HL-60/S4 treated with phorbol 12-myristate 13-acetate at 8.2 ng/mL for 4 days and 3 days (cell line): Measurements from ENCODE around the gene TUBB6.

Experiments
- in situ Hi-C: fragments of 300-500 bp; cut with MboI; formaldehyde crosslinking; loops from 2 replicates; pipeline ENCODE4 v1.15.0; 2022; ENCODE audit warnings: low sequenced_read_pairs

Gene TUBB6

DNA sequence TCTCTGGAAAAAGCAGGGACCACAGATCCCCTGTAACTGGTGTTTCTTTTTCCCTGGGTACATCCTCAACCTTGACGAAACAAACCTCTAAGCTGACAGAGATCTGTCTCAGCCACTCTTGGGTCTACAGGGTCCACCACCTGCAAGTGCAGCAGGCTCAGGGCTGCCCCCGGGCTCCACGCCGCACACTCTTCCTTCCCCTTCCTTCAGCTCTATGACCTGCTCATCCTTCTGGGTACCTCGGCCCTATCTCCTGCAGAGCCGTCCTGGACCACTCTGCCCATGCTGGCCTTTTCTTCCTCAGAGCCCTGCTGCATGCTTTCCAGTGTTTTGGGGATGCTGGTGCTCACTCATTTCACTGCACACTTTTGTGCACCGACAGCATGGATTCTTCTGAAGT lies 27.5 kb downstream of the TUBB6 start:
- in situ Hi-C loops: no loop called here

DNA sequence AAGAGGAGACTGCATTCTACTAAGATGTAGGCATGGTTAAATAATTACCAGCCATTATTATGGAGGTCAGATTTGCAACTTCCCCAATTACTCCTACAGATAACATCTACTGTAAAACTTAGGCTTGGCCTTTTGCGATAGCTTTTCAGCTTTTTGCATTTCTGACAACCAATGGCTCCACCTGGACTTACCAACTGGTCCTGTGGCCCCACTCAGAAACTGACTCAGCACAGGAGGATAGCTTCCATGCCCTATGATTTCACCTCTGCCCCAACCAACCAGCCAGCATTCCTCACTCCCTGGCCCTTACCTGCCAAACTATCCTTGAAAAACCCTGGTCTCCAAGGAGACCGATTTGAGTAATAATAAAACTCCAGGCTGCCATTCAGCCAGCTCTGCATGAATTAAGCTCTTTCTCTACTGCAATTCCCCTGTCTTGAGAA lies 28.2 kb downstream of the TUBB6 start:
- in situ Hi-C loops: no loop called here

GRCh38 chr18:12336887-12337286 lies 28.8 kb downstream of the TUBB6 start:
- in situ Hi-C loops: no loop called here

DNA sequence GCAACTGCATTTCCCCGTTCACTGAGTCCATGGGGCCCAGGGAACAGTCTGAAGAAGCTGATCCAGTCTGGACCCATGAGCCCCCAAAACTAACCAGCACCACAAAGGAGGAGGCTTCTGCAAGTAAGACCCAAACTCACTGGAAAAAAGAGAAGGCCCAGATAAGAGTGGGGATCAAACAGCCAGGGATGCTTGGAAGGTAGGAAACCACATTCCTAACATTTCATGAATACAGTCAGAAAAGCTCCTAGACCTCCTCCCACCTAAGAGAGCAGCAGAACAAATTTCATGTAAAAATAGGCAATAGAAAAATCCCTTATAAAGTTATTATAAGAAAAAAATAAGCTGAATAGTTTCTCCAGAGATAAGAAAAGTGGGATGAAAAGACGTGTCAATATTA lies 30.3 kb downstream of the TUBB6 start:
- in situ Hi-C loops: no loop called here

DNA sequence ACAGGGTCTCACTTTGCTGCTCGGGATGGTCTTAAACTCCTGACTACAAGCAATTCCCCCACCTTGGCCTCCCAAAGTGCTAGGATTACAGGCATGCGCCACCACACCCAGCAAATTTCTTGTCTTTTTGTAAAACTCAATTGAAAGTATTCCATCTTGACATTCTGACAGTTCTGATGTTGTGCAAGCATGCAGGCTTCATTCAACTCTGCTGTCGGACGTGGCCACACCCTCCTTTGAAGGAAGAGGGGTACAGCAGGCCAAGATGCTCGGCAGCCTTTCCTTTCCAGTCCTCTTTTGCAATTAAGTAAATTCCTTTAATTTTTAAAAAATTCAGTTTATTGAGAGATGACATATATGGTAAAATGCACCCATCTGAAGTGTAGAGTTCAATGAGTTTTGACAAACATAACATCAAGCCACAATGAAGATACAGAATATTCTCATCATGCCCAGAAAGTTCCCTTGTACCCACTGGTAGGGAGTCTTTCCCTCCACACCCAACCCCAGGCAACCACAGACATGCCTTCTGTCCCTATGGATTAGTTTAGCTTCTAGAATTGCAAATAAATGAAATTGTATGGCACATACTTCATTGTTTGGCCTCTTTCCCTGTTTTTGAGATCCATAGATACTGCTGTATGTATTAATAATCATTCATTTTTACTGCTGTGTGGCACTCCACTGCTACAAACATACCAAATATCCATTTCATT lies 33.1 kb downstream of the TUBB6 start:
- in situ Hi-C loops: no loop called here

DNA sequence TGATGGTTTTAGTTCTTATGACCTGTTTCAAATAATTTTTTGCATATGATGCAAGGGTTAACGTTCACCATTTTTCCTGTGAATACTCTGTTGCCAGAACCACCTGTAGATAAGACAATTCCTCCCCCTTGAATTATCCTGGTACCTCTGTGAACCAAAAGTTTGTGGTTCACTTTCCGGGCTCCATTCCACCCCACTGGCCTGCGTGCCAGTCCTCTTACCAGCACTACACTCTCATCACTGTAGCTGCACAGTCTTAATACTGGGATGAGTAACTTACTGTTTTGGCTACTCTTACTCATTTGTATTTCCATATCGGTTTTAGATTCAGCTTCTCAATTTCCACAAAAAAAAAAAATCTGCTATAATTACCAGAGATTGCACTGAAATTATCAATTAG lies 34.6 kb downstream of the TUBB6 start:
- in situ Hi-C loops: no loop called here

DNA sequence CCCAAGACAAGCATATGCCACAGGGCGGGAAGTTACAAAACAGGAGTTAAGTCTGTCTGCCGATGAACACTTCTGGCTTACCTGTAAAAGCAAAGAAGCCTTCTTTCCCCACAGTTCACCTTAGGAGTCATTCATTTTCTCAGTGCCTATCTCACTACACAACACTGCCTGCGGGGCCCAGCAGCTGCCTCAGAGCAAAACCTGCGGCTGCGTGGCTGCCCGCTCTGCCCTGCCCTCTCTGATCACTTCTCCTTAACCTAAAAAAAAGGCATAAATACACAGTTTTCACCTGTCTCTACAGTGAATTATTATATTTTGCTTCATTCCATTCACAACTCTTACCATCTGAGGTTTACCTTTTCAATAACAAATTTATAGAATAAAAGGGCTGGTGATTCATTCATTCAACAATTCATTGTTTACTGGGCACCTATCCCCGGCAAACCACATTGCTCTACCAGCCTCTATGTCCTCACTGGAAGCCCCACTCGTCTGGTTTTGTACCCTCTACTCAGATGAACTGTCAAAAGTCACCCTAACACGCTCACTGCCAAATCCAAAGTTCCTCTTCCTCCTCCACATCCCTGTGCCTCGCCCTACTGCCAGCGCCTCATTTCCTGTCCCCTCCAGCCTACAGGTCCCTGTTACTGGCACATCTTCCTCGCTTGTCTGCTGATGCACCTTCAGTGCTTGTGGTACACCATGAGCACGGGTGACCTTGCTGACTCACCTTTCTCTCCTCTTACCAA lies 37.6 kb downstream of the TUBB6 start:
- in situ Hi-C loops: no loop called here

GRCh38 chr18:12346240-12346565 lies 38.2 kb downstream of the TUBB6 start:
- in situ Hi-C loops: no loop called here

DNA sequence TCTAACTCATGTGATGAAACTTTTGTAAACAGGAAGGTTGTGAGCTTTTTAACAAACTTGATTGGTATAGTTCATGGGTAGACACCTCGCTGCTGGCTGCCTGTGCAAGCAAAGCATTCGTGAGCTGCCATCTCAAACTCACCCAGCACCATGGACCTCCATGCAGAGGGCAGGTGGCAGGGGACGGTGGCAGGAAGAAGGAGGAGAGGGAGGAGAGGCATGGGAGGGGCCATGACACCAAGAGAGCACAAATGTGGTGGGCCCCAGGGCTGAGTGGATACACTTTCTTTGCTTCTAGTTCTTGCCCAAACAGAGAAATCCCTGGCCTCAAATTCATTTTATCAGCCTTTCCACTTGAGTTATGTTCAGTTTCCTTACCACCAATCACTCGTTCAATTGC lies 39.9 kb downstream of the TUBB6 start:
- in situ Hi-C loops: no loop called here

GRCh38 chr18:12352188-12352587 lies 44.1 kb downstream of the TUBB6 start:
- in situ Hi-C loops: no loop called here

GRCh38 chr18:12359515-12359927 lies 51.5 kb downstream of the TUBB6 start:
- in situ Hi-C loops: no loop called here

DNA sequence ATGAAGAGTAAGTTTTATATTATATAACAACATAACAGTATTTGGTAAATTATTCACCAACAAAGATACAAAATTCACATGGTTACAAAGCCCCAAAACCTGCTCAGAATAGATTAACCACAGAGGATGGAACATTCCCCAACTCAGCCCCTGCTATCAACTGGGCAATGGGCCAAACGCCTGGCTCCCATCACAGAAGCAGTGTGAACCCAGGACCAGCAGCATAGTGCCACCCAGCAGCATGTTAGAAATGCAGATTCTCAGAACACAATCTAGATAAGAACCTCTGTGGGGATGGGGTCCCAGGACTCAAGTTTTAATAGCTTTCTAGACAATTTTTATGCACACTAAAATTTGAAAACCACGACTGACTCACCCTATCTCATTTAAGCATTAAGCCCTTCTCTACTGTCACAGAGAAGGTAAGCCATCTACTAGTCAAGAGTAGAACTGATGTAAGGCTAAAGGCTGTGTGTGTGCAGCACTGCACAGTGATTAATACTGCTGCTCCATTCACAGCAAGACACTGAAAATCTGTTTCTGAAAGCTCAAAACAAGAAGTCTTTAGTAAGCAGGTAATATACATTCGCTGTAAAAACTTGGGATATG lies 53.8 kb downstream of the TUBB6 start:
- in situ Hi-C loops: no loop called here

DNA sequence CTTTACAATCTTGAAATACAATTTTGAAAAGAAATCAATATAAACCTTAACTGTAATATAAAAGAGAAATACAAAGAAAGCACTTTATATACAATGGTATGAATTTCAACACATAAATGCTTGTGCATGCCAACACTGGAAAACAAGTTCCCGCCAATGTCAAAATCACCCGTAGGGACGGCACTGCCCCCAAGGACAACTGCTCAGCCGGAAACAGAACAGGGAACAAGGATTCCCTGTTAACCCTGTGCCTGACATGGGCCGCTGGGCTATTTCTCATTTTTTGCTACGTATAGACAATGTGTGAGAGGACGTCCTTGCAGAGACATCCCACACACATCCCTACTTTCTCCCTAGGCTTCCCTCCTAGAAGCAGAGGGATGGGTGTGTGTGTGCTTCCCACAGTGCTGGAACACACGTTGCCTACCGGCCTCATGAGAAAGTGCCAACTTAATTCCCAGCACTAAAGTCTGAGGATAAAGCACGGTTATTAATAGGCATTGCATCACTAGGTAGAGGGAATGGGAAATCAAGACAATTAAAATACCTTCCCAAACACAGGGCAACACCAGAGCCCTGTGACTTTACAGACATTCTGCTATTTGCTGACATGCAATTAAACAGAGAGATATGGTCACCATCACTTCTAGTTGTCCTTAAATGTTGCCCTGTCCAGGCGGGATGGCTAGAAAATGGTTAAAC lies 54.6 kb downstream of the TUBB6 start:
- in situ Hi-C loops: no loop called here

- in situ Hi-C loops: no loop called here
Observed at GRCh38 chr18:12366379-12366778, 58.3 kb downstream of the TUBB6 start.

DNA sequence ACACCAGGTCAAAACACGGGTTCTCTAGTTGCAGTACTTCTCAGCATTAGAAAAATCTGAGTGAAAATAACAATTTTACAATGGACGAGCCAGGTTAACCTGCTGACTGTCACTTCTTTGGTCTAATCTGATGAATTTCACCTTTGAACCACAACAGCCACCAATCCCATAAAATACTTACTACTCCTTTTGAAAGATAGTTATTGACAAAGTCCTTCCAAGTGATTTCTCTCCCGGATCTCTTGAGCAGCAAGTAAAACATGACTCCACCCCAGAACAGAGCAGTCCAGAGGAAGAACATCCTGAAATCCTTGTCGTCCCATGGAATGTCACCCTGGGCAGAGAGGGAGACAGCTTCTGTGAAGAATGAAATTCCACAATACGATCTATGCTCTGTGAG lies 58.7 kb downstream of the TUBB6 start:
- in situ Hi-C loops: no loop called here

- in situ Hi-C loops: no loop called here
Observed at GRCh38 chr18:12369211-12369610, 61.2 kb downstream of the TUBB6 start.

GRCh38 chr18:12371590-12371989 lies 63.5 kb downstream of the TUBB6 start:
- in situ Hi-C loops: no loop called here

DNA sequence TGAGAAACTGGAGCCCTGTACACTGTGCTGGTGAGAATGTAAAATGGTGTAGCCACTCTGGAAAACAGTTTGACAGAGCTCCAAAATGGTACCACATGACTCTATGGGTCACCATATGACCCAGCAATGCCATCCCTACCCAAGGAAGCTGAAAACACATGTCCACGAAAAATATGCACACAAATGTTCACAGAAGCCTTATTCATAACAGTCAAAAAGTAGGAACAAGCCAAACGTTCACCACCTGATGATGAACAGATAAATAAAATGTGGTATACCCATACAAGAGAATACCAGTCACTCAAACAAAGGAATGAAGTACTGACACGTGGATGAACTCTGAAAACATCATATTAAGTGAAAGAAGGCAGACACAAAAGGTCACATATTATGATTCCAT lies 64.4 kb downstream of the TUBB6 start:
- in situ Hi-C loops: no loop called here

- in situ Hi-C loops: no loop called here
Observed at GRCh38 chr18:12373116-12373770, 65.2 kb downstream of the TUBB6 start.

DNA sequence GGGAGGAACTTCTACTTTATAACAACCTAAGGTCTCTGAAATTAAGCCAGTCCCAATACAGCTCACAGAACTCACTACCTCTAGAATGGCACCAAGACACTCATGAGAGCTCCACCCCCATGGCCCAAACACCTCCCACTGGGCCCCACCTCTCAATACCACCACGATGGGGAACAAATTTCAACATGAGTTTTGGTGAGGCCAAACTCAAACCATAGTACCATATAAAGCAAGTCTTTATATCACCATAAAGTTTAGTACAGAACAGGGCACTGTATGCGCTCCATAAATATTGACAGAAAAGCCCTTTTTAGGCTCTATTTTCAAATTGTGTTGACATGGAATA lies 65.7 kb downstream of the TUBB6 start:
- in situ Hi-C loops: no loop called here

DNA sequence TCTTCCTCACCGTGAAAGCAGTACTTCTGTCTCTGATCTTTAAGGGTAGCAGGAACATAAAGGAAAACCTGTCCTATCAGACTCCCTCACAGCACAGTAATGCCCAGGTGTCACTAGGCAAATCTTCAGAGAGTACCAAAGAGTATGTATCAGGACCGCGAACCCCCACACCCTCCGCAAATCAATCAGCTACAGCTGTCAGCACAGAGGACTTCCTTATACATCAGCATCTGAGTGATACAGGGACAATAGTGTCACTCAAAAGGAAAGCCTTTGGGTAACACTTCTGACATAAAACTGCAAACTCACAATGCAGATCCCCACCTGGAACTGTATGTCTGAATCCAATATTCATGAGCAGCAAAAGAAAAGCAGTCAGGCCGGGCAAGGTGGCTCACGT lies 66.4 kb downstream of the TUBB6 start:
- in situ Hi-C loops: no loop called here
